Activated naive CD8-positive, alpha-beta T cell treated with anti-CD3 and anti-CD28 coated beads, Interleukin-2, amount 50 U/mL, for 24 hours (primary cell): ENCODE results near the gene LRP4.

Experiments
- ATAC-seq: fragments of 150-1000 bp; cut with Tn5 transposase; one replicate; pipeline ENCODE4 v1.10.0; 2021
- DNase-seq: peaks from one replicate; pipeline ENCODE4 v3.0.0; 2021
- H3K27ac Mint-ChIP-seq: one replicate; pipeline ENCODE4 v1.8.0; 2021; ENCODE audit warnings: mild to moderate bottlenecking, mixed read lengths
- H3K27me3 Mint-ChIP-seq: one replicate; pipeline ENCODE4 v1.8.0; 2021; ENCODE audit warnings: mixed read lengths
- H3K36me3 Mint-ChIP-seq: one replicate; pipeline ENCODE4 v1.8.0; 2021; ENCODE audit warnings: low read depth, mixed read lengths
- H3K4me1 Mint-ChIP-seq: one replicate; pipeline ENCODE4 v1.8.0; 2021; ENCODE audit warnings: mixed read lengths
- H3K4me3 Mint-ChIP-seq: one replicate; pipeline ENCODE4 v1.8.0; 2021; ENCODE audit warnings: mild to moderate bottlenecking, moderate library complexity, mixed read lengths
- H3K9me3 Mint-ChIP-seq: one replicate; pipeline ENCODE4 v1.8.0; 2021; ENCODE audit warnings: mixed read lengths

Gene LRP4

GRCh38 chr11:46913484-46913883, 4.9 kb downstream of the LRP4 start:
- no peak overlapping the region for H3K27ac Mint-ChIP-seq
- H3K27me3 Mint-ChIP-seq = peaks cover 50% of the 10 kb centered on the region
- H3K4me1 Mint-ChIP-seq = peaks cover 15% of the 10 kb centered on the region
- ATAC-seq (no peak), DNase-seq (no peak)
- H3K9me3 Mint-ChIP-seq = no peaks in the 10 kb centered on the region
- no peak overlapping the region for H3K4me3 Mint-ChIP-seq
- H3K36me3 Mint-ChIP-seq = no peaks in the 10 kb centered on the region

- no peak overlapping the region for H3K27ac Mint-ChIP-seq
Observed at GRCh38 chr11:46912526-46913150, 5.7 kb downstream of the LRP4 start.

GRCh38 chr11:46907606-46908005, 10.7 kb downstream of the LRP4 start:
- ATAC-seq (no peak), DNase-seq (no peak)
- H3K9me3 Mint-ChIP-seq = no peaks in the 10 kb centered on the region
- no peaks in the 10 kb centered on the region for H3K36me3 Mint-ChIP-seq
- H3K4me1 Mint-ChIP-seq = peaks cover 2% of the 10 kb centered on the region
- H3K27ac Mint-ChIP-seq = no peak overlapping the region
- peaks cover 10% of the 10 kb centered on the region for H3K27me3 Mint-ChIP-seq
- no peak overlapping the region for H3K4me3 Mint-ChIP-seq

More at GRCh38 chr11:46912526-46913150, 5.7 kb downstream of the LRP4 start:
- Mint-ChIP-seq H3K27me3 (peaks cover 50% of the 10 kb centered on the region), H3K9me3 (no peaks in the 10 kb centered on the region), H3K4me1 (peaks cover 13% of the 10 kb centered on the region), H3K36me3 (no peaks in the 10 kb centered on the region), H3K4me3 (no peak overlapping the region)
- ATAC-seq (peak; percentile 8), DNase-seq (no peak)

GRCh38 chr11:46906609-46907041, 11.7 kb downstream of the LRP4 start:
- no peak for DNase-seq
- ATAC-seq = no peak
- peaks cover 2% of the 10 kb centered on the region for H3K4me1 Mint-ChIP-seq
- no peaks in the 10 kb centered on the region for H3K9me3 Mint-ChIP-seq
- H3K27ac Mint-ChIP-seq = no peak overlapping the region
- no peak overlapping the region for H3K4me3 Mint-ChIP-seq
- no peaks in the 10 kb centered on the region for H3K36me3 Mint-ChIP-seq
- peaks cover 5% of the 10 kb centered on the region for H3K27me3 Mint-ChIP-seq

- DNase-seq (no peak), ATAC-seq (no peak)
- H3K4me1 Mint-ChIP-seq = peaks cover 2% of the 10 kb centered on the region
- H3K36me3 Mint-ChIP-seq = no peaks in the 10 kb centered on the region
- no peak overlapping the region for H3K27ac Mint-ChIP-seq
- no peaks in the 10 kb centered on the region for H3K9me3 Mint-ChIP-seq
- H3K4me3 Mint-ChIP-seq = no peak overlapping the region
- peaks cover 5% of the 10 kb centered on the region for H3K27me3 Mint-ChIP-seq
Observed at GRCh38 chr11:46905806-46906205, 12.5 kb downstream of the LRP4 start.

GRCh38 chr11:46903846-46904245, 14.5 kb downstream of the LRP4 start:
- ATAC-seq (no peak), DNase-seq (no peak)
- Mint-ChIP-seq H3K4me3 (no peak overlapping the region), H3K36me3 (no peaks in the 10 kb centered on the region), H3K9me3 (no peaks in the 10 kb centered on the region), H3K27me3 (peaks cover 3% of the 10 kb centered on the region), H3K27ac (no peak overlapping the region), H3K4me1 (peaks cover 2% of the 10 kb centered on the region)

- Mint-ChIP-seq H3K4me1 (peaks cover 2% of the 10 kb centered on the region), H3K9me3 (no peaks in the 10 kb centered on the region), H3K27ac (no peak overlapping the region), H3K27me3 (peaks cover 3% of the 10 kb centered on the region), H3K36me3 (no peaks in the 10 kb centered on the region), H3K4me3 (no peak overlapping the region)
- ATAC-seq (no peak), DNase-seq (no peak)
Observed at GRCh38 chr11:46902694-46903093, 15.7 kb downstream of the LRP4 start.

- peaks cover 3% of the 10 kb centered on the region for H3K27me3 Mint-ChIP-seq
- H3K27ac Mint-ChIP-seq = no peak overlapping the region
- no peaks in the 10 kb centered on the region for H3K9me3 Mint-ChIP-seq
- H3K4me3 Mint-ChIP-seq = no peak overlapping the region
- DNase-seq (no peak), ATAC-seq (no peak)
- no peaks in the 10 kb centered on the region for H3K36me3 Mint-ChIP-seq
- H3K4me1 Mint-ChIP-seq = no peaks in the 10 kb centered on the region
Observed at GRCh38 chr11:46901156-46901555, 17.2 kb downstream of the LRP4 start.

- DNase-seq (no peak), ATAC-seq (no peak)
- Mint-ChIP-seq H3K9me3 (no peaks in the 10 kb centered on the region), H3K36me3 (no peaks in the 10 kb centered on the region), H3K27me3 (no peaks in the 10 kb centered on the region), H3K27ac (no peak overlapping the region), H3K4me1 (no peaks in the 10 kb centered on the region), H3K4me3 (no peak overlapping the region)
Observed at GRCh38 chr11:46900091-46900746, 18.1 kb downstream of the LRP4 start.

GRCh38 chr11:46899501-46900025, 18.8 kb downstream of the LRP4 start:
- ATAC-seq = no peak
- Mint-ChIP-seq H3K4me1 (no peaks in the 10 kb centered on the region), H3K27ac (no peak overlapping the region), H3K9me3 (no peaks in the 10 kb centered on the region), H3K36me3 (no peaks in the 10 kb centered on the region), H3K4me3 (no peak overlapping the region), H3K27me3 (no peaks in the 10 kb centered on the region)
- no peak for DNase-seq

GRCh38 chr11:46898396-46899095, 19.8 kb downstream of the LRP4 start:
- Mint-ChIP-seq H3K4me3 (no peak overlapping the region), H3K4me1 (no peaks in the 10 kb centered on the region), H3K36me3 (no peaks in the 10 kb centered on the region), H3K27me3 (no peaks in the 10 kb centered on the region), H3K27ac (no peak overlapping the region), H3K9me3 (no peaks in the 10 kb centered on the region)
- DNase-seq (no peak), ATAC-seq (no peak)

GRCh38 chr11:46896719-46897406, 21.5 kb downstream of the LRP4 start:
- no peaks in the 10 kb centered on the region for H3K9me3 Mint-ChIP-seq
- no peak for DNase-seq

GRCh38 chr11:46895821-46896220, 22.5 kb downstream of the LRP4 start:
- no peaks in the 10 kb centered on the region for H3K27me3 Mint-ChIP-seq
- H3K9me3 Mint-ChIP-seq = no peaks in the 10 kb centered on the region
- no peak for DNase-seq
- no peak for ATAC-seq
- H3K36me3 Mint-ChIP-seq = no peaks in the 10 kb centered on the region
- no peaks in the 10 kb centered on the region for H3K4me1 Mint-ChIP-seq
- H3K27ac Mint-ChIP-seq = no peak overlapping the region
- H3K4me3 Mint-ChIP-seq = no peak overlapping the region

More at GRCh38 chr11:46896719-46897406, 21.5 kb downstream of the LRP4 start:
- H3K27ac Mint-ChIP-seq = no peak overlapping the region
- ATAC-seq = peak; percentile 54
- H3K4me3 Mint-ChIP-seq = no peak overlapping the region
- H3K36me3 Mint-ChIP-seq = no peaks in the 10 kb centered on the region
- H3K27me3 Mint-ChIP-seq = no peaks in the 10 kb centered on the region
- no peaks in the 10 kb centered on the region for H3K4me1 Mint-ChIP-seq

GRCh38 chr11:46894961-46895360, 23.4 kb downstream of the LRP4 start:
- Mint-ChIP-seq H3K27ac (no peak overlapping the region), H3K9me3 (no peaks in the 10 kb centered on the region), H3K4me3 (no peak overlapping the region), H3K36me3 (no peaks in the 10 kb centered on the region), H3K4me1 (no peaks in the 10 kb centered on the region), H3K27me3 (no peaks in the 10 kb centered on the region)
- ATAC-seq = no peak
- DNase-seq = no peak
